DMS153 (cell line): ENCODE data around the gene GPC5.
"Not testable (repeated sequence)": the region's sequence is repeated elsewhere in the genome, so short reads cannot be mapped to it uniquely, and the experiment has no call there.

ENCODE experiments used
- DNase-seq: peaks from one replicate; lab custom pipeline; 2025; lab: John Stamatoyannopoulos, UW

The GPC5 gene

GRCh38 chr13:91657283-91657682 is 258.9 kb downstream of the GPC5 start:
- no peak for DNase-seq

- DNase-seq = peak; percentile 64
Measured at GRCh38 chr13:91659256-91660075, 261.0 kb downstream of the GPC5 start.

- DNase-seq = no peak
Measured at GRCh38 chr13:91660076-91660415, 261.6 kb downstream of the GPC5 start.

- no peak for DNase-seq
Measured at GRCh38 chr13:91661692-91662490, 263.5 kb downstream of the GPC5 start.

- no peak for DNase-seq
Measured at GRCh38 chr13:91664039-91664438, 265.6 kb downstream of the GPC5 start.

GRCh38 chr13:91667486-91667885 is 269.1 kb downstream of the GPC5 start:
- no peak for DNase-seq

GRCh38 chr13:91668866-91669495 is 270.6 kb downstream of the GPC5 start:
- no peak for DNase-seq

- not testable (repeated sequence) for DNase-seq
Measured at GRCh38 chr13:91674347-91674746, 275.9 kb downstream of the GPC5 start.

- no peak for DNase-seq
Measured at GRCh38 chr13:91684746-91685145, 286.3 kb downstream of the GPC5 start.

GRCh38 chr13:91690944-91691343 is 292.5 kb downstream of the GPC5 start:
- no peak for DNase-seq

- no peak for DNase-seq
Measured at GRCh38 chr13:91693466-91693865, 295.0 kb downstream of the GPC5 start.

- DNase-seq = no peak
Measured at GRCh38 chr13:91698308-91698707, 299.9 kb downstream of the GPC5 start.

- DNase-seq = no peak
Measured at GRCh38 chr13:91698767-91699166, 300.3 kb downstream of the GPC5 start.

GRCh38 chr13:91699863-91700262 is 301.4 kb downstream of the GPC5 start:
- DNase-seq = no peak

- no peak for DNase-seq
Measured at GRCh38 chr13:91701975-91702374, 303.6 kb downstream of the GPC5 start.

- DNase-seq = no peak
Measured at GRCh38 chr13:91702411-91702810, 304.0 kb downstream of the GPC5 start.

GRCh38 chr13:91704398-91704797 is 306.0 kb downstream of the GPC5 start:
- DNase-seq = no peak

- DNase-seq = no peak
Measured at GRCh38 chr13:91708558-91708957, 310.1 kb downstream of the GPC5 start.

- no peak for DNase-seq
Measured at GRCh38 chr13:91709180-91709579, 310.8 kb downstream of the GPC5 start.

- no peak for DNase-seq
Measured at GRCh38 chr13:91710733-91711132, 312.3 kb downstream of the GPC5 start.

- no peak for DNase-seq
Measured at GRCh38 chr13:91714855-91715254, 316.4 kb downstream of the GPC5 start.

- no peak for DNase-seq
Measured at GRCh38 chr13:91716436-91717065, 318.1 kb downstream of the GPC5 start.
